NB4 (cell line): ENCODE data around the gene TOM1L2.
A peak's percentile ranks its signal among the peaks of the same experiment; 100 is the strongest.

ENCODE experiments used
- DNase-seq: peaks from one replicate; pipeline ENCODE4 v3.0.0; 2010; ENCODE audit warnings: low read depth
- H3K4me3 ChIP-seq: one replicate; pipeline ENCODE4 v1.5.1; 2011; ENCODE audit warnings: mild to moderate bottlenecking, low read depth, low read length, moderate library complexity
- MYC ChIP-seq: IDR thresholded peaks from 2 replicates; pipeline ENCODE4 v1.6.1; 2011; ENCODE audit warnings: low read depth, low read length
- POLR2A ChIP-seq: IDR thresholded peaks from 2 replicates; pipeline ENCODE4 v1.6.1; 2011; ENCODE audit warnings: mild to moderate bottlenecking; ENCODE audit not compliant: insufficient read length; ENCODE audit errors: extremely low read depth
- TF ChIP-seq, protein P1 (sequence below): IDR thresholded peaks from 2 replicates; pipeline ENCODE4 v1.6.1; 2011; ENCODE audit warnings: low read depth, low read length
- TF ChIP-seq, protein P2 (sequence below): IDR thresholded peaks from one replicate; pipeline ENCODE4 v1.5.1; 2012; ENCODE audit warnings: low read depth, low read length

The TOM1L2 gene

DNA sequence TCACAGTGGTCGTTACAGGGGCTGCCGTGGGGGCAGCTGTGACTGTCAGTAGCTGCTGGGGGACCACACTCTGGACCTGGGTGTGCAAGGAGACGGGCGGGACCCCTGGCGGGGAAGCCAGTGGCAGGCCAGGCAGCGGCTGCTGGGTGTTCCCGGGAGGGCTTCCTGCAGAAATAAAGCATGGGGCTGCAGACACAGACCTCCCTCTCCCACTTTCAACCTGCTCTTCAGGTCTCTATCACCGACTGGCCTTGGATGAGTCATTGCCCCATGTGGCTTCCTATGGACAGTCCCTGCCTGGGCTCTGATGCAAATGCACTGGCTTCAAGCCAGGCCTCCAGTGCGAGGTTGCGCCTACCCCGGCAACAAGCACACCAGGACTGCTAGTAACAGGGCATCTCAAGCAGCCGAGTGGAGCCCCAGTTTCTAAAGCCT, 152.6 kb downstream of the TOM1L2 start:
- H3K4me3 ChIP-seq: no peak overlapping the region
- DNase-seq: peak; percentile 78
- TF ChIP-seq MYC: no peak
- TF ChIP-seq POLR2A: no peak
- TF ChIP-seq, protein P1, sequence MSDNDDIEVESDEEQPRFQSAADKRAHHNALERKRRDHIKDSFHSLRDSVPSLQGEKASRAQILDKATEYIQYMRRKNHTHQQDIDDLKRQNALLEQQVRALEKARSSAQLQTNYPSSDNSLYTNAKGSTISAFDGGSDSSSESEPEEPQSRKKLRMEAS: peak; percentile 36

DNA sequence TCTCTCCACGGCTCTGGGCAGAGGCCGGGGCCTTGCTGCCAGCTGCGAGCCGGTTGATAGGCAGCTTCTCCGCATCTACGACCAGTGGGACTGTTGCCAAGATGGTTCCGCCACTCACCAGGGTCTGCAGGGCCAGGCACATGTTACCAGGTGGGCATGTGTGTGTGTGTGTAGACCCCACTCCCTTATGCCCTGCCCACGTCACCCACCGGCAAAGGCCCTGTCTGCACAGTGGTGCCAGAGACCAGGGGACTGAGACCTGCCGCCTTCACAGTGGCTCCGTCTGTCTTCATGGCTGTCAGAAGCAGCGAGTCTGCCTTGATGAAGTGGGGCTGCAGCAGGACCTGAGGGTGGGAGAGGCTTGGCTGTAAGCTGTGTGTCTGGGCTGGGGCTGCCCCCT, 153.1 kb downstream of the TOM1L2 start:
- TF ChIP-seq, protein P2, sequence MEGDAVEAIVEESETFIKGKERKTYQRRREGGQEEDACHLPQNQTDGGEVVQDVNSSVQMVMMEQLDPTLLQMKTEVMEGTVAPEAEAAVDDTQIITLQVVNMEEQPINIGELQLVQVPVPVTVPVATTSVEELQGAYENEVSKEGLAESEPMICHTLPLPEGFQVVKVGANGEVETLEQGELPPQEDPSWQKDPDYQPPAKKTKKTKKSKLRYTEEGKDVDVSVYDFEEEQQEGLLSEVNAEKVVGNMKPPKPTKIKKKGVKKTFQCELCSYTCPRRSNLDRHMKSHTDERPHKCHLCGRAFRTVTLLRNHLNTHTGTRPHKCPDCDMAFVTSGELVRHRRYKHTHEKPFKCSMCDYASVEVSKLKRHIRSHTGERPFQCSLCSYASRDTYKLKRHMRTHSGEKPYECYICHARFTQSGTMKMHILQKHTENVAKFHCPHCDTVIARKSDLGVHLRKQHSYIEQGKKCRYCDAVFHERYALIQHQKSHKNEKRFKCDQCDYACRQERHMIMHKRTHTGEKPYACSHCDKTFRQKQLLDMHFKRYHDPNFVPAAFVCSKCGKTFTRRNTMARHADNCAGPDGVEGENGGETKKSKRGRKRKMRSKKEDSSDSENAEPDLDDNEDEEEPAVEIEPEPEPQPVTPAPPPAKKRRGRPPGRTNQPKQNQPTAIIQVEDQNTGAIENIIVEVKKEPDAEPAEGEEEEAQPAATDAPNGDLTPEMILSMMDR: no peak
- TF ChIP-seq, protein P1: no peak
- TF ChIP-seq MYC (no peak), POLR2A (no peak)
- DNase-seq: no peak
- H3K4me3 ChIP-seq: no peak overlapping the region

DNA sequence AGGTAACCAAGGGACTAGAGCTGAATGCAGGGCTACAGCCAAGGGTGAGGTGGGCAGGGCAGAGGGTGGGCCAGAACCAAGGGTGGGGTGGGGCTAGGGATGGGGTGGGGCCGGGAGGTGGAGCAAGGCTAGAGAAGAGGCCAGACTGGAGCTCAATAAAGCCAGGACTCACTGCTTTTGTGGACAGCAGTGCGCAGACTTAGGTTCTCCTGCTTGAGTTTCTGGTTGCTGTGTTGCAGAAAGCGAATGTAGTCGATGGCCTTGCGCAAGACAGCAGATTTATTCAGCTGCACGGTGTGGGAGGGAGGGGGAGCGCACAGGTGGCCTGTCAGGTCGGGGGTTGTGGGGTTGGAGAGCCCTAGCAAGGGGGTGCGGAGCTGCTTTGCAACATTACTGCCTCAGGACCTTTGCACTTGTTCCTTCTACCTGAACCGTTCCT, 154.1 kb downstream of the TOM1L2 start:
- TF ChIP-seq MYC: 0 out of 2 replicates have a peak, but pooled peaks have one; percentile 12
- TF ChIP-seq, protein P1: no peak
- DNase-seq: peak; percentile 69
- no peak overlapping the region for H3K4me3 ChIP-seq

DNA sequence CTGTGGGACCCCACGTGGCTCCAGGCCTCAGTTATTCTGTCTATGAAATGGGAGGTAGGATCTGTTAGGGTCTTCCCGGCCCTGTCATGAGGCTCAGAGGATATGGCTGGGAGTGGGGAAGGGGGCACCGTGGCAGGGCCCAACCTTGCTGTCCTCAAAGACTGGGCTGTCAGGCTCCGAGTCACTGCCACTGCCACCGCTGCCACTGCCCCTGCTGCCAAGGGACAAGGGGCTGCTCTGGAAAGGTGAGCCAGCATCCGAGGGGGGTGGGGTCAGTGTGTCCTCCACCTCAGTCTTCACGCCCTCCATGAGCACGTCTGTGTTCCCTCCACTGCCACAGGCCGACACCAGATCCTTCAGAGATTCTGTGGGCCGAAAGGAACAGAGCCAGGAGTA, 154.7 kb downstream of the TOM1L2 start:
- TF ChIP-seq, protein P2: no peak
- TF ChIP-seq POLR2A: no peak
- TF ChIP-seq, protein P1: no peak
- TF ChIP-seq MYC: no peak

DNA sequence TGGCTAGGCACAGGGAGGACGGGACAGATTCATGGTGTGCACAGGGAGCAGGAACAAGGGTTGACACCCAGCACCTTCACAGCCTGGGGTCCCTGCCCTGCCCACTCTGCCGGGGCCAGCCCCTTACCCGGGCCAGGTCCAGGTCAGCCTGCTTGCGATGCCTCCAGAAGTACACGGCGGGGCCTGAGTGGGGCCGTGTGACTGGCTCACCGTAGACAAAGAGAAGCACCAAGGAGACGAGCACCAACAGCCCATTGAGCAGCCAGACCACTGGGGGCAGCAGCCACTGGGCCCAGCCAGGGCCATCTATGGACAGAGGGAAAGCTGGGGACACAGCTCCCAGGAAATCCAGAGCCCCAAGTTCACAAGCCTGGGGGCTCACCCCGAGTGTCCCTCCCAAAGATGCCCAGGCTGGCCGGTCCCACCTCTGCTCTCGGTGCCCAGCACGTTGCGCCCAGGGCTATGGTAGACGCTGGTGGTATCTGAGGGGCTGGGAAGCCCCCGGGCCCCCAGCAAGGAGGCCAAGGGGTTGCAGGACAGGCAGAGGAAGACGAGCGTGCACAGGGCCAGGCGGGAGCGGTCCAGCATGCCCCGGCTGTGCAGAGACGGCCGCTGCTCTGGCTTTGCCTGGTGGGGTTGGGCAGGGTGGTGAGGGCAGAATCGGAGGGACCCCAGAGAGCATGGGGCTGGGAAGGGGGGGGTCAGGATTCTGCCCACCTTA, 155.2 kb downstream of the TOM1L2 start:
- DNase-seq: no peak
- no peak overlapping the region for H3K4me3 ChIP-seq
- no peak for TF ChIP-seq MYC
- TF ChIP-seq, protein P2: no peak
- TF ChIP-seq POLR2A: no peak
- TF ChIP-seq, protein P1: no peak

More for the DNA sequence above, 154.7 kb downstream of the TOM1L2 start:
- no peak for DNase-seq
- no peak overlapping the region for H3K4me3 ChIP-seq

DNA sequence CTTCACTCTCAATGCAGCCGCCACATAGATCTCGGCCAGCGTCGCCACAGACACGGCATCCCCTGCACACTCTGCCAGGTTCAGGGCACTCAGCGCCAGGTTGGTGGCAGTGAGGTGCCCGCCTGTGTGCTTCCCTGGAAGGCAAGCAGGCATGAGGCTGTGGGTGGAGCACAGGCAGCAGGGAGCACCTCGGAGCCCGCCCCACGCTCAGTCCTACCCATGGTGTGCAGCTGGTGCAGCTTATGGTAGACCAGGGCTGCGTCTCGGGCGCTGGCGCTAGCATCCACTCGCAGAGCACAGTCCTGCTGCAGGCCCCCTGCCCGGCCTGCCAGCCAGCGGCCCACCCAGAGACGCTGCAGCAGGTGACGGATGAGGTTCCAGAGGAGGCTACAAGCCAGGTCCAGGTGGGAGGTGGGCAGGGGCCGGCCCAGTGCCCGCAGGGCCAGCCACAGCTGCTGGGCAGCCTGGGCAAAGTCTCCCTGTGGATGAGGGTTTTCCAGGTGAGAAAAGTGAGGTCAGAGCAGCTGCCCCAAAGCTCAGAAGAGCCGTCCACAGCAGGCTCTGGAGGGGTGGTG, 155.9 kb downstream of the TOM1L2 start:
- TF ChIP-seq POLR2A (no peak), MYC (no peak)
- DNase-seq: no peak
- H3K4me3 ChIP-seq: no peak overlapping the region

DNA sequence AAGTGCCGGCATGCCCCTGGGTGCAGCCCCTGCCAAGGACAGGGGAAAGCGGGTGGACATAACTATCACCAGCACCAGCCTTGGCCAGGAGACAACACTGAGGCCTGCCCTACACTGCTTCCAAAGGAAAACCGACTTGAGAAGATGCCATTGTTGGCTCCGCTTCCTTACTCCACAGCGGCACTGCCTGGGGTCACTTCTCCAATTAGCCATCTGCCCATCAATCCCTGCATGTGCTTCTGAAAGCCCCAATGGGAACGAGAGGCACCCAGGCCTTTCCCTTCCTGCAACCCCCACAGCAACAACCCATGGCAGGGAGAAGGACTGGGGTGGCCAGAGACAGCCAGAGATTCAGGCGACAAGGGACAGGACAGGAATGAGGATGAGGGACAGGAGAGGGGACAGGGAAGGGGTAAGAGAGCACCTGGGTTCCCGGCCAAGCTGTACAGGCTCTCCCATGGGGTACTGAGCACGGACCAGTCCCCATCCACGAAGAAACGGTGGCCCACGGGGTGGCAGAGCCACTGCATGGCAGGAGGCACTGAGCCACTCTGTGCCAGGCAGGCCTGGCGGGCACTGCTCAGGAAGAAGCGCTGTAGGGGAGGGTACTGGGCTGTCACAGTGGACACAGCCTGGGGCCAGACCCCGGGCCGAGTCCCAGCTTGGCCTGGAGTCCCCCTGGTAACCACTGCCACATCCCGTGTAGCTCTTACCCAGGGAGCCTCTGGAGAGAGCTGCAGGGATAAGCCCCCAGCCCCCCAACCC, 156.6 kb downstream of the TOM1L2 start:
- TF ChIP-seq MYC (no peak), POLR2A (no peak)
- TF ChIP-seq, protein P1: no peak
- TF ChIP-seq, protein P2: no peak
- H3K4me3 ChIP-seq: no peak overlapping the region
- no peak for DNase-seq
